IPS DF 19.7 (cell line): ENCODE data around the gene XPNPEP2.

Experiments
- DNase-seq: peaks from one replicate; pipeline ENCODE4 v3.0.0-alpha.2; 2013; ENCODE audit warnings: low read depth, low spot score

The XPNPEP2 gene

DNA sequence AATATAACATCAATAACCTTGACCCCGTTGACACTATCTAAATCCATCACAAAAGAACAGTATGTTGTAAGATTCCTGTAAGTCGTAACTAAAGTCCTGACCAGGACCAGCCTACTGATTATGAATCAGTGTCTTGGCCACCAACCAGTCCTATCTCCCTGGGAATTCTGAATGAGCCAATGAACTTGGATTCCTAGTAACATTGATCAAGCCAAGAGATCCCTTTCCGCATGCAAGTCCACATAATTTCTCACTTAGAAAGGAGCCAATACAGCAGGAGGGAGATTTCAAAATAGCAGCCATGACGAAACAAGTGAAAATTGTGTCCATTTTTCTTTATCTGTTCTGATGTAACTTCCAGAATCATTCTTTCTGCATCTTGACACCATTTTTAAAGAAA is 9.5 kb downstream of the XPNPEP2 start:
- no peak for DNase-seq

DNA sequence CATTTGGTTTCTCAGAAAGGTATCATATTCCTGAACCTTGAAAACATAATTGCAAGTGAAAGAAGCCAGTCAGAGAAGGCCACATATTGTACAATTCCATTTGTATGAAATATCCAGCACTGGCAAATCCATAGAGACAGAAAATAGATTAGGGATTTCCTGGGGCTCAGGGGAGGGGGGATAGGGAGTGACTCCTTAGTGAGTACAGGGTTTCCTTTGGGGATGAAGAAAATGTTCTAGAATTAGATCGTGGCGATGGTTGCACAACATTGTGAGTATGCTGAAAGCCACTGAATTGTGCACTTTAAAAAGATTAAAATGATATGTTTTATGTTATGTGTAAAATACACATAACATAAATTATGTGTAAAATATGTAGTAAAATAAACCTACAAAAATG is 10.3 kb downstream of the XPNPEP2 start:
- no peak for DNase-seq

DNA sequence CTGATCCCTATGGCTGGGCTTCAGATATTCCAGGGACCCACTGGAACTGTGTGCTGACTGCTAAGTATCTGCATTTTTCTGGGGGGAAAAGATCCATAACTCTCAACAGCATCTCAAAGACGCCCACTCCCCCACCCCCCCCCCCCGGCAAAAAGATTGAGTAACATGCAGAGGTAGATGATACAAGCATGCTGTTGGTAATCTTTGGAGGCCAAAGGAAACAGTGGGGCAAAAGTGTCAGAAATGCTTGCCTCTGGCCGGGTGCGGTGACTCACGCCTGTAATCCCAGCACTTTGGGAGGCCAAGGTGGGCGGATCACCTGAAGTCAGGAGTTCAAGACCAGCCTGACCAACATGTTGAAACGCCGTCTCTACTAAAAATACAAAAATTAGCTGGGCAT is 12.2 kb downstream of the XPNPEP2 start:
- no peak for DNase-seq

DNA sequence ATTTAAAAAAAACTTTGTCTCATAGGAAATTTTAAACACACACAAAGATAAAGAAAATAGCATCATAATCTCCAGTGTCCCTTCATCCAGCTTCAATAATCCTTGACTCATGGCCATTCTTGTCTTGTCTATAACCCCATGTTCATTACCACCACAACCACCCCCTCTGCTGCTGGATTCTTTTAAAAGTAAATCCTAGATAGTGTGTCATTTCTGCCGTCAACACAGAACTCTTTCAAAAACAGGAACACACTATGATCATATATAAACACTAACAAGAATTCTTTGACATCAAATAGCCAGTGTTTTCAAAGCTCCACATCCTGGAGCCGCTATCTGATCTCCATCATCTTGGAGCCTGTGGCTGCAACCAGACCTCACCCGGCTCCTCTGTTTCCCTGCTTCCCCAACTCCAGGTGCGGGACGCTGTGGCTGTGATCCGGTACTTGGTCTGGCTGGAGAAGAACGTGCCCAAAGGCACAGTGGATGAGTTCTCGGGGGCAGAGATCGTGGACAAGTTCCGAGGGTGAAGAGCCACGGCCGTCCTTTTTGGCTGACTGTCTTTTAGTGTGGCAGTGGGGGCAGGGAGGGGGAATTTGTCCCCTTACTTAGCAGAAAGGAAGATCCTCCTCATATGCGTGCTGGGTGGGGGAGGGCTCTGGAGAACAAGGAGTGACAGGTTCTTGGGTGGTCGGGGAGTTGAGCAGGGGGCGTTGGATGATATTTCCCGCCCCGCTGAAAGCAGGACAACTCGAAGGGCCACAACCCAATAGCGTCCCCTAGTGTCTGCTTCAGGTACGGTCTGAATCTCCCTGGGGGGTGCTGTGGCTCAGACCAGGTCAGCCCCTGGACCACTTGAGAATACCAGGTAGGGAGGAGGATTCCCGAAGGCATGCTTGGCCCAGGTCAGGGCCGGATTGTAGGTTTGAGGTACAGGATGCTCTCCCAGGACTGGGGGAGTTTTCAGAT is 15.6 kb downstream of the XPNPEP2 start:
- no peak for DNase-seq

DNA sequence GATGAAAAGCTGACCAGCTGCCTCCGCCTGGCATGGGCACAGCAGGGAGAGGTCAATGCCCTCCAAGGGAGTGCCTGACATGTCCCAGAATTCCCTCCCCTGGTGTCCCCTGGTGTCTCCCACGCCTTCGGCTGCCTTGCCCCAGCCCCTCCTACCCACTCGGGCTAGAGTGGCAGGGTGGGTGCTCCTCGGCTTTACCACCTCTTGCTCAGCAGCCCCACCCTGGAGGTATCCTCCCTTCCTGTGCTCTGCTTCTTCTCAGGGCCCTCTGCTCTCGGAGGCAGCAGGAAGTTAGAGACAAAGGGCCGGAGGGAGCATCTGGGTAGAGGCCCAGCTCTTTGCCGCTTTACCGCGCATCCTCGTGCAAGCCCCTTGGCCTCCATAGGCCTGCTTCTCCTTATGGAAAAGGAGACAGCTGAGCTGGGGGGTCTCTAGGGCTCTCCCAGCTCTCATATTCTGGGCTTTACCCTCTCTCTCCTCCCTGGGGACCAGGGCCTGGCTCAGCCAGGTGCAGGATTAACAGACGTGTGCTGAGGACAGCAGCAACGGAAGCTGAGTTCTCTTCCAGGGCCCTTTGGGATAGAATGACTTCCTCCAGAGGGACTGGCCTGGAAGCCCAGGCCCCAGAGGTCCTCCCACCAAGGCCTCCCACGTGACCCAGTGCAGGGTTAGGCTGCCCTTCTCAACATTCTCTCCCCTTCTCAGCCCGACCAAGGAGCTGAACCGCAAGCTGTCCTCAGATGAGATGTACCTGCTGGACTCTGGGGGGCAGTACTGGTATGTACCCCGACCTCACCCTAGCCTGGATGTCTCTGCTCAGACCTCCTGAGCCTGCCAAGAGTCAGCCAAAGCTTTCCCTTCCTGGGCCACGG is 17.2 kb downstream of the XPNPEP2 start:
- DNase-seq: no peak

DNA sequence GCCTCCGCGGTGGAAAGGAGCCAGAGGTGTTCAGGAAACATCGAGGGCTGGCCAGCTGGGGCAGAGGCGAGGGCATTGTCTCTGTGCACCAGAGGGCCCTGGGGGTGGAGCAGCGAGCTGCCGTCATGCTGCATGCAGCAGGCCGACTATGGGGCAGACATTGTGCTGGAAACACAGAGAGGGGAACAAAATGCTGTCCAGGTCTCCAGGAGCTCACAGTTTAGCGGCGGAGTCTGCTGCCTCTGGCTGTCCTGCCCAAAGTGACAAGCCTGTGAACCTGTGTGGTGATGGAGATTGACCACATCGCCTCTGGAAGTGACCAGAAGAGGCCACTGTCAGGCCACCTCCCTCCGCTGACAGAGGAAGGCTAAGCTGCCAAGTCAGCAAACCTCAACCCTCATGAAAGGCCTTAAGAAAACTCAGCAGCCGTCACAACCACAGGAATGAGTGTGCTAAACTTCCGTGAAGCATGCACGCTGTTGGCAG is 20.8 kb downstream of the XPNPEP2 start:
- DNase-seq: no peak

DNA sequence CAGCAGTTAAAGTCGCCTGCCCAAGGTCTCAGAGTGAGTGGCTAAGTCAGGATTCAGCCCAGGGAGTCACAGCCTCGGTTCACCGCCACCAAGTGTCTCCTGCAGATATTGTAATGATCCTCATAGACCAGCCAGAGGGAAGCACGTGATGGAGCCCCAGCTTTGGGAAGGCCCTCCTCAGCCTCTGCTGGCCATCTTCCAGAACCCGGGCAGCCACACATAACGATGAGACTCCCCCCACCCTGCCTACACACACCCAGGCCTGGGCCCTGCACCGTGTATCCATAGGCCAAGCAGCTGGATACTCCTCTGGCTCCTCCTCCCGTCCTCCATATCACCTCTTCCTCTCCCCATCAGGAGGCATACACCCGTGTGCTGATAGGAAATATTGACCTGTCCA is 21.4 kb downstream of the XPNPEP2 start:
- DNase-seq: no peak

DNA sequence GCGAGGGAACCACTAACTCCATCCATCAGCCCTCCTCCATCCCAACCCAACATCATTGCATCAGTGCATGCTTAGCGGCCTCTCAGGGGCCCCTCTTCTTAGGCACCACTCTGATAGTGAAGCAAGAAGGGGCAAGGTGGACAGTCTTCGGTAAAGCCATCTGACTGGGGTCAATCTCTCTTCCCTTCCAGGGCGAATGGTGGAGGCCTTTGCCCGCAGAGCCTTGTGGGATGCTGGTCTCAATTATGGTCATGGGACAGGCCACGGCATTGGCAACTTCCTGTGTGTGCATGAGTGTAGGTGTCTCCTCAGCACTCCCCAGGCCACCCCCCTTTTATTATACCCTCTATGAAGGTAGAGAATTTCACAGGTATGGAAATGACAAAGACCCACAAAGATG is 22.2 kb downstream of the XPNPEP2 start:
- no peak for DNase-seq

DNA sequence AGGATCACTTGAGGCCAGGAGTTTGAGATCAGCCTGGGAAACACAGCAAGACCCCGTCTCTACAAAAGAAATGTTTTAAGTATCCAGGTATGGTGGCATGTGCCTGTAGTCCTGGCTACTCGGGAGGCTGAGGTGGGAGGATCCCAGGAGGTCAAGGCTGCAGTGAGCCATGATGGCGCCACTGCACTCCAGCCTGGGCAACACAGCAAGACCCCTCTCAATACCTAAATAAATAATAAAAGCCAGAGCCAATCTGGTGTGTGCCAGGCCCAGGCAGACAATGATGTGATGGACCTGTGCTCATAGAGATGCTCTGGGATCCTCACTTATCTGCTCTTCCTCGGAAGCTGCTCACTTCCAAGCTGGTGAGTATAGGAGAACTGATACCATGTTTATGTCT is 22.8 kb downstream of the XPNPEP2 start:
- no peak for DNase-seq

DNA sequence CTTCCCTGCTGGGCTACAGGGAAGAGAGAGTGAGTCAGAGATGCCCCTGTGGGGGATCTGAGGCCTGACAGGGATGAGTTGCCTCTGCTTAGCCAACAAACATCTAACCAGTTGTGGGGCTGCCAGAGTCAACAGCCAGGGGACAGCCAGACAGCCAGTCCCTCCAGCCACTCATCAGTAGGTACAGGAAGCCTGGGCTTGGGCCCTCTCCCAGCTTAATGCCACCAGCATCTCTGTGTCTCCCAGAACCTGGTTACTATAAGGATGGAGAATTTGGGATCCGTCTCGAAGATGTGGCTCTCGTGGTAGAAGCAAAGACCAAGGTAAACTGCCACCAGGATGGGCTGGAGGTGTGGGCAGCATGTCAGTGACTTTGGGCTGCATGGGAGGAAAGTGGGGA is 23.7 kb downstream of the XPNPEP2 start:
- DNase-seq: no peak

DNA sequence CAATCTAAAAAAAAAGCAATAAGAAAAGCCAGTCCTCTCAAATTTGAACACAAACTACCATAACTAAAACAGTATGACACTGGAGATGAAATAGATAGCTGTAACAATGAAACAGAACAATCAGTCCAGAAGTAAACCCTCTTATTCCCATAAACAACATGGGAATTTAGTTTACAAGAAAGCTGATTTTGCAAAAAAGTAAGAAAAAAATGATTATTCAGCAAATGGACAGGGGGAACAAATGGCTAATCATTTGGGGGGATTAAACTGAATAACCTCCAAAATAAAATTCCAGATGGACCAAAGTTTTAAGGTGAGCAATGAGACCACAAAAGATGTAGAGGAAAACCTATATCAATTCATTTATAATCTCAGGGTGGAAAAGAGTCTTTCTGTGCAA is 24.9 kb downstream of the XPNPEP2 start:
- DNase-seq: no peak

DNA sequence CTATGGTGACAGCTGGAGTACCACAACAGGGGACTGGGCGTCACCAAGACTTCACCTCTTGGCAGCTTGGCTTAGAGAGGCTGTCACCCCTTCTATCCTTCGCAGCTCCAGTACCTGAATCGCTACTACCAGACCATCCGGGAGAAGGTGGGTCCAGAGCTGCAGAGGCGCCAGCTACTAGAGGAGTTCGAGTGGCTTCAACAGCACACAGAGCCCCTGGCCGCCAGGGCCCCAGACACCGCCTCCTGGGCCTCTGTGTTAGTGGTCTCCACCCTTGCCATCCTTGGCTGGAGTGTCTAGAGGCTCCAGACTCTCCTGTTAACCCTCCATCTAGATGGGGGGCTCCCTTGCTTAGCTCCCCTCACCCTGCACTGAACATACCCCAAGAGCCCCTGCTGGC is 29.4 kb downstream of the XPNPEP2 start:
- no peak for DNase-seq

DNA sequence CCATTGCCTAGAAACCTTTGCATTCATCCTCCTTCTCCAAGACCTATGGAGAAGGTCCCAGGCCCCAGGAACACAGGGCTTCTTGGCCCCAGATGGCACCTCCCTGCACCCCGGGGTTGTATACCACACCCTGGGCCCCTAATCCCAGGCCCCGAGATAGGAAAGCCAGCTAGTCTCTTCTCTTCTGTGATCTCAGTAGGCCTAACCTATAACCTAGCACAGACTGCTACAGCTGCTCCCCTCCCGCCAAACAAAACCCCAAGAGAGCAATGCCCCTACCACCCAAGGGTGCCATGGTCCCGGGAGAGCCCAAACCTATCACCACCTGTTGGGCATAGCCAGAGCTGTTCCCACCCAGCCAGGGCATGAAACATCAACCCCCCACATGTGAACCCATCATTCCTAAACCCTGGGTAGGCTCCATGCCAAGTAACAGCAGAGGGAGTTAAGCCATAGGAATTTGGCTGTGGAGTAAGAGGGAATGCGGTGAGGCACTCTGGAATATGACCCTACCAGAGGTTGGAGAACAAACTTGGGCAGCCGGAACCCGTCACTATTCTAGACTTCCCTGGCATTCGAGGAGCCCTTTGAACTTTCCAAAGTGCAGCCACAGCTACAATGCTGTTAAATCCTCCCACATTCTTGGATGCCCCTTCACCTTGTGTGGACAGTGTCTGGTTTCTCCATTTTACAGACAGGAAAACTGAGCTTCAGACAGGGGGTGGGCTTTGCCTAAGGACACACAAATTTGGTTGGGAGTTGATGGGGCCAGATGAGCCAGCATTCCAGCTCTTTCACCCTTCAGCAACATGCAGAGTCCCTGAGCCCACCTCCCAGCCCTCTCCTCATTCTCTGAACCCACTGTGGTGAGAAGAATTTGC is 30.0 kb downstream of the XPNPEP2 start:
- DNase-seq: no peak

DNA sequence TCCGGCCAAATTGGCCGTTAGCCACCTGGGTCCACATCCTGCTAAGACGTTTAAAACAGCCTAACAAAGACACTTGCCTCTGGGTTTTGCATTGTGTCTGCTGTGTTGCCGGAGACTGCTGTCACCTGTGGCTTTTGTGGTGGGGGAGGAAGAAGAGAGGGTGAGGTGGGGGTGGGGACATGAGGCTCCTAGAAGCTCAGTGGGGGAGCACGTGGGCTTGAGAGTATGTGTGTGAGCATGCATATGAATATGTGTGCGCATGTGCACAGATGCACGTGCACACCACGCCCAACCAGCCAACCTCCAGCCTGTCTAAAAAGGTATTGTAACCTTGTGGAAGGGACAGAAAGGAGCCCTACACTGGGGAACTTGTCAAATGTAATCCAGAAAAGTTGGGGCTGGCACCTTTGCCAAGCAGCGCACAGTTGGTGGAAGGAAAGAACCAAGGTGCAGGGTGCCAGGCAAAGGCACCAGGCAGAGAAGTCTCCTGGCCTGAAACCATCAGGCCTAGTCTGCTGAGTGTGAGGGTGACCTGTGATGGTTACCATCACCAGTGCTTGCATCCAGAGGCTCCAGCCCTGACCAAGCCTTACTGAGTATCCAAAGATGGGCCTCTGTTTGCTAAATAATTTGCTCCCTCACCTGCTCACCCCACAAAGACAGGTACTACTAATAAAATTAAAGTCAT is 30.8 kb downstream of the XPNPEP2 start:
- no peak for DNase-seq

DNA sequence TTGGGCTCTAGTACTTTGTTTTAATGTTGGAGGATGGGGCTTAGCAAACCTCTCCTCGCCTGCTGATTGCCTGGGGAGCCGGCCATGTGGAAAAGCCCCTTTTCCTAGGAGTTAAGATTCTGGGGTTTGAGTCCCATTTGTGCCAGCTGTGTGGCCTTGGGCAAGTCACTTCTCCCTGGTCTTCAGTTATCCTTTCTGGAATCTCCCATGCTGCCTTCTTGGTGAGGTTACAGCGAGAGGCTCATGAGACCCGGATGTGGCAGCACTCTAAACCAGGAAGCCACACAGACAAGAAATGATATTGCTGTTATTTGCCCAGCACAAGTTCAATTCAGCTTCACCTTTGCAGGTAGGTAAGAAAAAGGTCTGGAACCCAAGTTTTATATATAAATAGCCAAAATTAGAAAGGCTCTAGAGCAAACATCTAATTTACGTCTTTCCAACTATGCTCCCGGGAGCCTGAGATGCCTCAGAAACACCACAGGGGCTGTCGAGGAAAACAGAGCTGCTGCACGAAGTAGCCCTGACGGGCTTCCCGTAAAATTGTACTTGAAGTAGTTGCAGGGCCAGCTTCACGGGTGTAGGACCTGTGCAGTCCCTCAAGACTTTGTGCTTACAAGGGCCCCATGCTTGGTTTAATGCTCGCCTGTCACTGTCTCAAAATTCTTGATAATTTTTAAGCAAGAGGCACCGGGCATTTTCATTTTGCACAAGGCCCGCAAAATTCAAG is 32.7 kb downstream of the XPNPEP2 start:
- DNase-seq: no peak

DNA sequence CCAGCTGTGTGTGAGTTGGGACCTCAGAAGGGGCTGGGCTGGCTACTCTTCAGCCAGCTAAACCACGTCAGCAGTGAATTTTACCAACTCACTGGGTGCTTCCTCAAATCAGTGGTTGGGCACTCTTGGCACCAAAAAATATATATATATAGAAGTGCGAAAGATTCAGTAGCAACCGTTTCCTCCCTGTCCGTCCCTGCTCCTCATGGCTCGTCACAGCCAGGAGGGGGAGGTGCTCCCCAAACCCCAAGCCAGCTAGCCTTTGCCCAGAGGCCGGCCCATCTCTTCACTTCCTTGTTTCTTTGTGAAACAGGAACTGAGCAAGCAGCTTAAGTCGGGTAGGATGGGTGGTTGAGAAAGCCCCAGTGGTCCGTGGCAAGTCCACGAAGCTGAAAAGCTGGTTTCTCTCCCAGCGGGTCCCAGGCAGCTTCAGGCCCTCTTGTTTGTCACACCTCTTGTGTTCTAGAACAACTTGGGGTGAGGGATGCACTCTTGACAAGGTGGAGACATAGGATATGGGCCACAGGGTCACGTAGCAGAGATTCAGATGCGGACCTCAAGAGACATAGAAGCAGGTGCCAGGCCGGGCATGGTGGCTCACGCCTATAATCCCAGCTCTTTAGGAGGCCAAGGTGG is 34.1 kb downstream of the XPNPEP2 start:
- no peak for DNase-seq

DNA sequence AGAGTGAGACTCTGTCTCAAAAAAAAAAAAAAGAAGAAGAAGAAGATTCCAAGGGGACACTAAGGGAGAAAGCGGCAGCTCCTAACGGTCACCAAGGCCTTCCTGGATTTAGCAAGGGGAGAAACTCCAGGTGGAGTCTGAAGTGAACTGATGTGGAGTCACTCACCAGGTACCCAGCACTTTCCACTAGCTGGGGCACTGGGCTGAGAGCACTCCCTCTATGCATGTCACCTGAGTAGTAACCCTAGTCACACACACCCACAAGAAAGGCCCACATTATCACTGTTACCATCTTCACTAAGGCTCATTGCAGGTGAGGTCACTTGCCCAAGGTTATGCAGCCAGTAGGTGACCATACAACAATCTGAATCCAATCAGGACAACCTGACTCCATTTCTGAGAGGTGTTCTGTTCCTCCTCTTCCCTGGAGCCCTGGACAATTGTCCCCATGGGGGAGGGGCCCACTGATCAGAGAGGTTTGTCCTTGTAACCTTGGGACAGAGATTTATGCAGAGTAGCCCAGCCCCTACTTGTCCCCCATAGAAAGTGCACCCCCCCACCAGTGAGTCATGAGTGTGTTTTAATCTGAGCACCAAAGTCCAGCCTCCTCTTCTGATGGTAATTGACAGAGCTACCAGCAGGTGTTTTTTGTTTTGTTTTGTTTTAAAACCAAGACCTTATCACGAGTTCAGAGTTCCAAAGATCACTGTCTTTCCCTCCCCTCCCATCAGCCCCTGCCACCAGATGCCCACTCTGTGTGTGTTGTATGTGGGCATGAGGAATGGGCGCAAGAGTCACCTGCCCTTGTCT is 35.1 kb downstream of the XPNPEP2 start:
- no peak for DNase-seq

DNA sequence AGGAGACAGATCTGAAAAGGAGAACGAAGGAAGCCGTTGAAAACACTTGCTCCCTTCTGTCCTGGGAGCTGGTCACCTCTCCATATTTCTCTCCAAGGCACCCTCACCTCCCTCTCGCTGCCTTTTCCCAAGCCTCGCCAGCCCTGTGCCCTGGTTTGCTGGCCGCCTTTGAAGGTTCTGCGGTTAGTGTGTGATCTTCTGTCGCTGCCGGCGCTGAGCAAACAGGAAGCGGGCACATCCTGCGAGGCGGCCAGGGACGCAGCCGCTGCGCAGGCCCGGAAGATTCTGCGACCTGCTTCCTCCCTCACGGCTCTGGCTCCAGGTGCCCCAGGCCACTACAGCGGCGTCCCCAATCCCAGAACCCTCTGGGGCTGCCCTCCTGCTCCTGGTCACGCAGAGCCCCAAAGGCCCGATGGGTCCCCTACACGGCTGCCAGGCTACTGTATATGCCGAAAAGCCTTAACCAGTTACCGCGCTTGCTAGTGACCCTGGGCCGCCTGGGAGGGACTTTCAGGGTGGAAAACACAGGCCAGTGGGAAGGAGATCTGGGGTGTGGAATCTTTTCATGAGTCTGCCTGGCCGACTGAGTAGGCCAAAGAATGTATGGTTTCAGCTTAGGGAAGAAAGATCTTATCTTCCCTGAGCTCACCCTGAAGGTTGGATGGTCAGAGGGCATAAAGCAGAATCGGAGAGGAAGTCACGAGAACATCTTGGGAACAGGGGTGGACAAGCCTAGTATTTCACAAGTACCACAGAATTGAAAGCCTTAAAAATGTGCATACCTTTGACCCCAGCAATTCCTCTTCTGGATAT is 38.6 kb downstream of the XPNPEP2 start:
- no peak for DNase-seq
